DND-41 (cell line): ENCODE data around the gene SREK1IP1.

Experiments used
- EZH2 ChIP-seq: IDR thresholded peaks from 3 replicates; pipeline ENCODE4 v1.6.1; 2012; ENCODE audit warnings: borderline replicate concordance, low read depth, mild to moderate bottlenecking, moderate library complexity, low read length, inconsistent platforms; ENCODE audit not compliant: severe bottlenecking
- TF ChIP-seq, protein P1 (sequence below): IDR thresholded peaks from 2 replicates; pipeline ENCODE4 v1.5.1; 2012; ENCODE audit warnings: borderline replicate concordance, low read length, moderate library complexity, mild to moderate bottlenecking; ENCODE audit not compliant: poor library complexity, severe bottlenecking; ENCODE audit errors: extremely low read depth

- TF ChIP-seq, protein P1, sequence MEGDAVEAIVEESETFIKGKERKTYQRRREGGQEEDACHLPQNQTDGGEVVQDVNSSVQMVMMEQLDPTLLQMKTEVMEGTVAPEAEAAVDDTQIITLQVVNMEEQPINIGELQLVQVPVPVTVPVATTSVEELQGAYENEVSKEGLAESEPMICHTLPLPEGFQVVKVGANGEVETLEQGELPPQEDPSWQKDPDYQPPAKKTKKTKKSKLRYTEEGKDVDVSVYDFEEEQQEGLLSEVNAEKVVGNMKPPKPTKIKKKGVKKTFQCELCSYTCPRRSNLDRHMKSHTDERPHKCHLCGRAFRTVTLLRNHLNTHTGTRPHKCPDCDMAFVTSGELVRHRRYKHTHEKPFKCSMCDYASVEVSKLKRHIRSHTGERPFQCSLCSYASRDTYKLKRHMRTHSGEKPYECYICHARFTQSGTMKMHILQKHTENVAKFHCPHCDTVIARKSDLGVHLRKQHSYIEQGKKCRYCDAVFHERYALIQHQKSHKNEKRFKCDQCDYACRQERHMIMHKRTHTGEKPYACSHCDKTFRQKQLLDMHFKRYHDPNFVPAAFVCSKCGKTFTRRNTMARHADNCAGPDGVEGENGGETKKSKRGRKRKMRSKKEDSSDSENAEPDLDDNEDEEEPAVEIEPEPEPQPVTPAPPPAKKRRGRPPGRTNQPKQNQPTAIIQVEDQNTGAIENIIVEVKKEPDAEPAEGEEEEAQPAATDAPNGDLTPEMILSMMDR: no peak
- TF ChIP-seq EZH2: no peak
These were observed 77.2 kb downstream of the SREK1IP1 start for GRCh38 chr5:64691291-64691690.
